GM12878 (cell line): ENCODE data around the gene SDCCAG8. TPM values are rescaled to one million over a fixed set of nuclear protein-coding genes. Genes with fewer than 3 reads are reported as not detected.

Source experiments
- ATAC-seq: fragments of 200-7000 bp; cut with Tn5 transposase; 3 replicates; pipeline ENCODE4 v1.9.1; 2020; ENCODE audit warnings: mild to moderate bottlenecking, moderate library complexity
- BruUV-seq: library from RNA; stranded (reverse); fragments of 400-500 nt; replicated peaks from 2 replicates; lab custom pipeline; 2021; lab: Mats Ljungman, UMichigan
- CTCF ChIA-PET: fragments of 300-600 bp; sonication (Branson Sonifier 250); formaldehyde crosslinking; extraction: SDS; loops from one replicate; lab custom pipeline; 2021; ENCODE audit warnings: inconsistent platforms; lab: Yijun Ruan, JAX
- POLR2A ChIA-PET: fragments of 350-600 bp; formaldehyde crosslinking; extraction: SDS; loops from one replicate; lab custom pipeline; 2021; ENCODE audit warnings: inconsistent platforms; lab: Charles Lee
- RAD21 ChIA-PET: fragments of 300-600 bp; sonication (Branson Sonifier 250); formaldehyde crosslinking; loops from one replicate; lab custom pipeline; 2023; ENCODE audit warnings: antibody characterized with exemption; ENCODE audit not compliant: unreplicated experiment; lab: Charles Lee
- SMC1A ChIA-PET: fragments of 300-600 bp; sonication (Branson Sonifier 250); formaldehyde crosslinking; loops from one replicate; lab custom pipeline; 2023; ENCODE audit not compliant: unreplicated experiment, uncharacterized antibody; lab: Charles Lee
- DNase-seq: peaks from one replicate; pipeline ENCODE4 v3.0.0-alpha.2; 2011; ENCODE audit warnings: low read depth, low spot score
- FAIRE-seq: peaks from 3 replicates; lab custom pipeline; 2011; peaks lifted over from hg19 to GRCh38; lab: Jason Lieb, UNC
- H2AFZ ChIP-seq: 2 replicates; pipeline ENCODE4 v1.6.0; 2011; ENCODE audit warnings: low read depth, low read length, control low read depth; ENCODE audit not compliant: control insufficient read depth
- H3K27ac ChIP-seq: 2 replicates; pipeline ENCODE4 v1.5.1; 2011; ENCODE audit warnings: control low read depth; ENCODE audit not compliant: control insufficient read depth, insufficient read depth
- H3K27me3 ChIP-seq, 2 experiments: replicated peaks in 1 of 2; 2 replicates each; pipeline versions ENCODE4 v1.6.0 to v1.6.1; 2011; ENCODE audit warnings: low read length in 1 of 2; ENCODE audit not compliant: control insufficient read depth in 2 of 2, insufficient read depth in 2 of 2
- H3K36me3 ChIP-seq, 2 experiments: 2 replicates each; pipeline ENCODE4 v1.5.1; 2011; ENCODE audit warnings: low read length in 1 of 2; ENCODE audit not compliant: control insufficient read depth in 2 of 2, insufficient read depth in 2 of 2
- H3K4me1 ChIP-seq: 2 replicates; pipeline ENCODE4 v1.6.1; 2011; ENCODE audit warnings: mild to moderate bottlenecking, low read length, moderate library complexity, mixed read lengths; ENCODE audit not compliant: control insufficient read depth, insufficient read depth
- H3K4me2 ChIP-seq: 2 replicates; pipeline ENCODE4 v1.6.0; 2011; ENCODE audit warnings: control low read depth; ENCODE audit not compliant: control insufficient read depth, insufficient read depth
- H3K4me3 ChIP-seq: fragments of 200-600 bp; sonication (generic); 2 replicates; pipeline ENCODE4 v1.5.1; 2016
- H3K79me2 ChIP-seq: 2 replicates; pipeline ENCODE4 v1.6.0; 2011; ENCODE audit warnings: low read length; ENCODE audit not compliant: control insufficient read depth, insufficient read depth
- H3K9ac ChIP-seq: 2 replicates; pipeline ENCODE4 v1.8.0; 2011; ENCODE audit warnings: low read length, control low read depth, mixed read lengths; ENCODE audit not compliant: control insufficient read depth, insufficient read depth
- H3K9me3 ChIP-seq: replicated peaks from 3 replicates; pipeline ENCODE4 v1.5.1; 2011; ENCODE audit warnings: mild to moderate bottlenecking, low read length; ENCODE audit not compliant: control insufficient read depth, insufficient read depth
- H4K20me1 ChIP-seq: 2 replicates; pipeline ENCODE4 v1.6.0; 2011; ENCODE audit not compliant: control insufficient read depth, insufficient read depth
- CEBPB ChIP-seq, 2 experiments: fragments of 150-350 bp in 1 of 2; IDR thresholded peaks; 2 replicates each; pipeline ENCODE4 v1.6.1; 2012 to 2014; ENCODE audit warnings: low read depth in 2 of 2, low read length in 2 of 2, borderline replicate concordance in 1 of 2, inconsistent platforms in 1 of 2
- CHD2 ChIP-seq: IDR thresholded peaks from 2 replicates; pipeline ENCODE4 v1.6.1; 2011; ENCODE audit warnings: low read depth, low read length, improper control_type of control experiment, borderline replicate concordance
- EP300 ChIP-seq, 2 experiments: fragments of 150-350 bp in 1 of 2; IDR thresholded peaks; 2 replicates each; pipeline ENCODE4 v1.6.1; 2011 to 2012; ENCODE audit warnings: low read depth in 2 of 2, low read length in 2 of 2, borderline replicate concordance in 1 of 2, improper control_type of control experiment in 1 of 2, inconsistent platforms in 1 of 2; ENCODE audit not compliant: control insufficient read depth in 1 of 2
- ESRRA ChIP-seq: IDR thresholded peaks from 2 replicates; pipeline ENCODE4 v1.6.1; 2012; ENCODE audit warnings: mild to moderate bottlenecking, low read length, improper control_type of control experiment
- FOXK2 ChIP-seq: fragments of 450-650 bp; IDR thresholded peaks from 2 replicates; pipeline ENCODE4 v1.6.1; 2017; ENCODE audit warnings: mild to moderate bottlenecking, moderate library complexity
- HDAC6 ChIP-seq: fragments of 200-600 bp; sonication (generic); IDR thresholded peaks from one replicate; pipeline ENCODE4 v1.8.0; 2017; ENCODE audit warnings: antibody characterized with exemption; ENCODE audit not compliant: unreplicated experiment
- JUNB ChIP-seq: IDR thresholded peaks from 2 replicates; pipeline ENCODE4 v1.6.1; 2016; ENCODE audit warnings: antibody characterized with exemption, mild to moderate bottlenecking
- NKRF ChIP-seq: fragments of 450-650 bp; conservative IDR thresholded peaks from 2 replicates; pipeline ENCODE4 v1.6.1; 2017; ENCODE audit warnings: mild to moderate bottlenecking, moderate library complexity
- NRF1 ChIP-seq: conservative IDR thresholded peaks from 2 replicates; pipeline ENCODE4 v1.6.1; 2011; ENCODE audit warnings: mild to moderate bottlenecking, low read depth, low read length, improper control_type of control experiment
- PML ChIP-seq: IDR thresholded peaks from 2 replicates; pipeline ENCODE4 v1.6.1; 2012; ENCODE audit warnings: low read length, inconsistent platforms
- POU2F2 ChIP-seq: IDR thresholded peaks from 3 replicates; pipeline ENCODE4 v1.6.1; 2011; ENCODE audit warnings: low read depth, mild to moderate bottlenecking, low read length, borderline replicate concordance
- RBBP5 ChIP-seq: fragments of 200-600 bp; sonication (generic); conservative IDR thresholded peaks from 2 replicates; pipeline ENCODE4 v1.6.1; 2016
- SMC3 ChIP-seq: IDR thresholded peaks from 2 replicates; pipeline ENCODE4 v1.6.1; 2011; ENCODE audit warnings: low read length, improper control_type of control experiment, borderline replicate concordance
- SREBF1 ChIP-seq: IDR thresholded peaks from 2 replicates; pipeline ENCODE4 v1.6.1; 2012; ENCODE audit warnings: mild to moderate bottlenecking, low read length
- ZNF24 ChIP-seq: fragments of 450-650 bp; IDR thresholded peaks from 2 replicates; pipeline ENCODE4 v1.6.1; 2017; ENCODE audit warnings: antibody characterized with exemption, mild to moderate bottlenecking
- ZNF274 ChIP-seq: IDR thresholded peaks from one replicate; pipeline ENCODE4 v1.8.0; 2011; ENCODE audit not compliant: insufficient read length, insufficient read depth
- ZNF622 ChIP-seq: fragments of 450-650 bp; IDR thresholded peaks from 2 replicates; pipeline ENCODE4 v1.6.1; 2017; ENCODE audit warnings: mild to moderate bottlenecking, inconsistent platforms
- WGBS: methylation state at CpG from one replicate; pipeline ENCODE4 v1.1.6; 2016; ENCODE audit warnings: low lambda C conversion rate; ENCODE audit not compliant: insufficient replicate concordance, insufficient coverage; ENCODE audit errors: missing lambda C conversion rate; 5-methylcytosine and 5-hydroxymethylcytosine counted together
- in situ Hi-C: fragments of 300-500 bp; cut with MboI; formaldehyde crosslinking; loops from 9 replicates; pipeline ENCODE4 v1.14.3; 2018; ENCODE audit warnings: mixed read lengths
- intact Hi-C: fragments of 100-400 bp; cut with micrococcal nuclease; formaldehyde crosslinking; loops from one replicate; pipeline ENCODE4 v1.14.2; 2022; ENCODE audit not compliant: unreplicated experiment
- polyA plus RNA-seq, 11 experiments: library from polyadenylated mRNA; depleted of rRNA in 4 of 11; unstranded in 6 of 11; stranded (reverse) in 5 of 11; fragments of >200 nt; fragmentation: Nextera tagmentation in 4 of 11; fragmentation: Illumina TruSeq in 1 of 11; extraction: Ambion mirVana in 4 of 11; extraction: Trizol in 1 of 11; gene quantifications; 1 replicate in 1 of 11; 2 replicates in 10 of 11; pipeline versions ENCODE4 v1.2.1 to v1.2.3, GENCODE V29; 2011 to 2016; ENCODE audit warnings: inconsistent platforms in 2 of 11, missing spikeins in 2 of 11, low read depth in 1 of 11
- total RNA-seq, 4 experiments: library from RNA; depleted of rRNA in 3 of 4; stranded (reverse); fragments of >200 nt in 3 of 4; fragmentation: Illumina TruSeq in 1 of 4; extraction: Trizol in 1 of 4; gene quantifications; 2 replicates each; pipeline versions ENCODE4 v1.2.1 to v1.2.3, GENCODE V29; 2013 to 2021
- TF ChIP-seq, protein P1 (sequence below): fragments of 450-650 bp; IDR thresholded peaks from 2 replicates; pipeline ENCODE4 v1.6.1; 2017; ENCODE audit warnings: borderline replicate concordance
- TF ChIP-seq, protein P2 (sequence below): IDR thresholded peaks from 2 replicates; pipeline ENCODE4 v1.6.1; 2012; ENCODE audit warnings: low read depth, low read length, improper control_type of control experiment
- TF ChIP-seq, protein P3 (sequence below): IDR thresholded peaks from 2 replicates; pipeline ENCODE4 v1.6.1; 2012; ENCODE audit warnings: low read depth, low read length, improper control_type of control experiment

SDCCAG8 gene
- total and polyA plus RNA-seq, 10 of the 15 experiments (the other 5 are each of a cell fraction or from before 2014, with no cell fraction given) = 15.0 to 25.6 (median 20.6) TPM

DNA sequence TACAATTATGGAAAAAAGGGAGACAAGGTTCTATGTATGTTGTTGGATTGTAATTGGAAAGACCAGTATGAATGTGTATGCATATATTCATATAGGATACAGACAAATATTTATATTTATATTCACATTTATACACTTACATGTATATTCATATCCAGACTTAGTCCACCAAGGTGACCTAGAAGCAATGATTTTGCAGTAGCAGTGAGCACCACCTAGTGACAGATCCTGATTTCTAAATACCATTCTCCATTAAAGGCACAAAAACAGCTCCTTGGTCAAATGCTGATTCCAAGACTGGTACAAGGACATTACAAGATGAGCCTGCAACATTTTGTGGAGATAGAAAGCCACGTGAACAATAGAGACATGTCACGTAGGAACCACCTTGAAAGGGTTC, 153.4 kb downstream of the SDCCAG8 start (continued):
- TF ChIP-seq SMC3 (peak; percentile 26; the same call in 1 of the 2 replicates), ZNF24 (no peak)
- TF ChIP-seq, all 136 proteins: peak for 3

- WGBS = 98% methylated on average over 5 of the region's 5 CpGs
- Histone ChIP-seq H4K20me1 (no peaks in the 10 kb centered on the region), H3K27ac (no peak overlapping the region), H3K4me2 (no peak overlapping the region), H3K36me3 (no peaks in the 10 kb centered on the region; a peak in 1 of 4 replicates), H3K4me3 (no peak overlapping the region), H3K9ac (no peak overlapping the region), H3K9me3 (no peaks in the 10 kb centered on the region), H3K27me3 (no peaks in the 10 kb centered on the region), H2AFZ (no peak overlapping the region), H3K79me2 (no peaks in the 10 kb centered on the region), H3K4me1 (peaks cover 8% of the 10 kb centered on the region; the same call in 1 of the 2 replicates)
- SMC1A ChIA-PET = interaction anchor here (0.9 kb wide), 1 partner anchor 13 kb away, joined by 3 read pairs; no protein-coding TSS in a partner anchor
- intact Hi-C loops = no loop called here
- POLR2A ChIA-PET = interaction anchor here (0.7 kb wide), 1 partner anchor 117 kb away, joined by 3 read pairs; no protein-coding TSS in a partner anchor
- in situ Hi-C loops = no loop called here
- no TSS peak for BruUV-seq
- ATAC-seq (no peak), FAIRE-seq (no peak), DNase-seq (no peak)
- CTCF ChIA-PET = no interaction called here
- TF ChIP-seq SREBF1 = no peak
- no peak for TF ChIP-seq ZNF274
- TF ChIP-seq, protein P1, sequence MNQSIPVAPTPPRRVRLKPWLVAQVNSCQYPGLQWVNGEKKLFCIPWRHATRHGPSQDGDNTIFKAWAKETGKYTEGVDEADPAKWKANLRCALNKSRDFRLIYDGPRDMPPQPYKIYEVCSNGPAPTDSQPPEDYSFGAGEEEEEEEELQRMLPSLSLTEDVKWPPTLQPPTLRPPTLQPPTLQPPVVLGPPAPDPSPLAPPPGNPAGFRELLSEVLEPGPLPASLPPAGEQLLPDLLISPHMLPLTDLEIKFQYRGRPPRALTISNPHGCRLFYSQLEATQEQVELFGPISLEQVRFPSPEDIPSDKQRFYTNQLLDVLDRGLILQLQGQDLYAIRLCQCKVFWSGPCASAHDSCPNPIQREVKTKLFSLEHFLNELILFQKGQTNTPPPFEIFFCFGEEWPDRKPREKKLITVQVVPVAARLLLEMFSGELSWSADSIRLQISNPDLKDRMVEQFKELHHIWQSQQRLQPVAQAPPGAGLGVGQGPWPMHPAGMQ = no peak
- no peak for TF ChIP-seq NKRF
- no peak for TF ChIP-seq EP300 (IDR thresholded peaks at IDR 0.05; ENCODE audit: borderline replicate concordance in 1 of 2, control insufficient read depth in 1 of 2, low read depth in 2 of 2, low read length in 2 of 2)
- TF ChIP-seq, protein P2, sequence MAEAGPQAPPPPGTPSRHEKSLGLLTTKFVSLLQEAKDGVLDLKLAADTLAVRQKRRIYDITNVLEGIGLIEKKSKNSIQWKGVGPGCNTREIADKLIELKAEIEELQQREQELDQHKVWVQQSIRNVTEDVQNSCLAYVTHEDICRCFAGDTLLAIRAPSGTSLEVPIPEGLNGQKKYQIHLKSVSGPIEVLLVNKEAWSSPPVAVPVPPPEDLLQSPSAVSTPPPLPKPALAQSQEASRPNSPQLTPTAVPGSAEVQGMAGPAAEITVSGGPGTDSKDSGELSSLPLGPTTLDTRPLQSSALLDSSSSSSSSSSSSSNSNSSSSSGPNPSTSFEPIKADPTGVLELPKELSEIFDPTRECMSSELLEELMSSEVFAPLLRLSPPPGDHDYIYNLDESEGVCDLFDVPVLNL = no peak
- no peak for TF ChIP-seq ESRRA
- TF ChIP-seq ZNF622 = no peak
- TF ChIP-seq JUNB = no peak
- TF ChIP-seq POU2F2 = no peak
- no peak for TF ChIP-seq PML
- TF ChIP-seq ZNF24 = no peak
- TF ChIP-seq, protein P3, sequence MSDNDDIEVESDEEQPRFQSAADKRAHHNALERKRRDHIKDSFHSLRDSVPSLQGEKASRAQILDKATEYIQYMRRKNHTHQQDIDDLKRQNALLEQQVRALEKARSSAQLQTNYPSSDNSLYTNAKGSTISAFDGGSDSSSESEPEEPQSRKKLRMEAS = no peak
- no peak for TF ChIP-seq CEBPB (IDR thresholded peaks at IDR 0.05; ENCODE audit: borderline replicate concordance in 1 of 2, low read depth in 2 of 2, low read length in 2 of 2)
- TF ChIP-seq NRF1 = no peak
- TF ChIP-seq FOXK2 = no peak
- TF ChIP-seq RBBP5 = no peak
- TF ChIP-seq CHD2 = no peak
- no peak for TF ChIP-seq HDAC6
- RAD21 ChIA-PET = interaction anchor here (3.8 kb wide), 1 partner anchor 68 kb away, joined by 35 read pairs; no protein-coding TSS in a partner anchor
Observed at GRCh38 chr1:243411472-243411871, 155.6 kb downstream of the SDCCAG8 start.
